H1 (cell line): ENCODE measurements around the gene CDK9. TPM values are rescaled to one million over a fixed set of nuclear protein-coding genes. Genes with fewer than 3 reads are reported as not detected.

Experiments used
- CTCF ChIA-PET: fragments of 300-600 bp; sonication (Branson Sonifier 250); formaldehyde crosslinking; loops from one replicate; lab custom pipeline; 2021; ENCODE audit not compliant: partially characterized antibody; lab: Charles Lee
- POLR2A ChIA-PET: fragments of 300-600 bp; sonication (Branson Sonifier 250); formaldehyde crosslinking; loops from one replicate; lab custom pipeline; 2021; ENCODE audit warnings: inconsistent platforms; ENCODE audit not compliant: partially characterized antibody; lab: Charles Lee
- DNase-seq, 2 experiments: peaks; one replicate each; pipeline versions ENCODE4 v3.0.0 to v3.0.0-alpha.2; 2010 to 2022; ENCODE audit warnings: low spot score in 2 of 2, low read depth in 1 of 2, mixed read lengths in 1 of 2
- FAIRE-seq: peaks from 2 replicates; lab custom pipeline; 2011; peaks lifted over from hg19 to GRCh38; lab: Jason Lieb, UNC
- H2AFZ ChIP-seq: 2 replicates; pipeline ENCODE4 v1.8.1; 2012; ENCODE audit warnings: low read length, inconsistent platforms
- H2AK5ac ChIP-seq: 2 replicates; pipeline ENCODE4 v1.6.1; 2013; ENCODE audit warnings: low read depth, low read length
- H2BK120ac ChIP-seq: replicated peaks from 2 replicates; pipeline ENCODE3; 2013; ENCODE audit warnings: low read depth, low read length, inconsistent platforms
- H2BK12ac ChIP-seq: 2 replicates; pipeline ENCODE4 v1.6.1; 2013; ENCODE audit warnings: low read depth, low read length
- H2BK15ac ChIP-seq: 2 replicates; pipeline ENCODE4 v1.6.1; 2013; ENCODE audit warnings: low read length
- H2BK20ac ChIP-seq: 2 replicates; pipeline ENCODE4 v1.6.1; 2013; ENCODE audit warnings: low read length
- H2BK5ac ChIP-seq: 2 replicates; pipeline ENCODE4 v1.6.1; 2013; ENCODE audit warnings: low read depth, low read length
- H3K14ac ChIP-seq: 2 replicates; pipeline ENCODE4 v1.6.1; 2013; ENCODE audit warnings: inconsistent platforms; ENCODE audit not compliant: insufficient read length
- H3K18ac ChIP-seq: 2 replicates; pipeline ENCODE4 v1.6.1; 2013; ENCODE audit warnings: low read length; ENCODE audit errors: extremely low read depth
- H3K23ac ChIP-seq: 2 replicates; pipeline ENCODE4 v1.6.1; 2013; ENCODE audit warnings: inconsistent platforms; ENCODE audit not compliant: insufficient read length
- H3K23me2 ChIP-seq: 2 replicates; pipeline ENCODE4 v1.6.1; 2013; ENCODE audit warnings: low read depth, low read length
- H3K27ac ChIP-seq: 2 replicates; pipeline ENCODE4 v1.6.1; 2011; ENCODE audit warnings: low read depth, low read length, inconsistent platforms
- H3K27me3 ChIP-seq, 4 experiments: replicated peaks in 1 of 4; 1 replicate in 1 of 4; 2 replicates in 3 of 4; pipeline versions ENCODE4 v1.6.1 to v1.8.1; 2011 to 2013; ENCODE audit warnings: low read length in 3 of 4, mild to moderate bottlenecking in 3 of 4, inconsistent platforms in 2 of 4, mixed read lengths in 2 of 4, moderate library complexity in 1 of 4; ENCODE audit not compliant: control insufficient read depth in 3 of 4, insufficient read depth in 3 of 4; ENCODE audit errors: extremely low read depth in 1 of 4
- H3K36me3 ChIP-seq, 4 experiments: 2 replicates each; pipeline versions ENCODE4 v1.6.1 to v1.8.1; 2011 to 2013; ENCODE audit warnings: mild to moderate bottlenecking in 4 of 4, low read length in 3 of 4, moderate library complexity in 2 of 4, control low read depth in 1 of 4, inconsistent platforms in 1 of 4; ENCODE audit not compliant: insufficient read depth in 4 of 4, control insufficient read depth in 2 of 4
- H3K4ac ChIP-seq: replicated peaks from 2 replicates; pipeline ENCODE3; 2013; ENCODE audit warnings: low read length, low read depth, mixed read lengths, inconsistent platforms; ENCODE audit not compliant: insufficient read length
- H3K4me1 ChIP-seq, 4 experiments: replicated peaks in 1 of 4; 1 replicate in 1 of 4; 2 replicates in 3 of 4; pipeline versions ENCODE4 v1.6.1 to v1.8.1; 2011 to 2013; ENCODE audit warnings: low read length in 3 of 4, inconsistent platforms in 2 of 4, mixed read lengths in 1 of 4; ENCODE audit not compliant: insufficient read depth in 4 of 4, control insufficient read depth in 3 of 4
- H3K4me2 ChIP-seq, 2 experiments: 2 replicates each; pipeline versions ENCODE4 v1.6.1 to v1.8.1; 2011 to 2013; ENCODE audit warnings: low read depth in 2 of 2, low read length in 2 of 2, control low read depth in 1 of 2, inconsistent platforms in 1 of 2, mild to moderate bottlenecking in 1 of 2; ENCODE audit not compliant: insufficient read depth in 1 of 2
- H3K4me3 ChIP-seq, 4 experiments: fragments of 200-600, 300-600 bp in 1 of 4; sonication (generic), shearing (Covaris generic), sonication (Bioruptor Twin) in 1 of 4; 2 replicates each; pipeline versions ENCODE4 v1.5.1 to v1.8.1; 2011 to 2016; ENCODE audit warnings: low read length in 4 of 4, low read depth in 3 of 4, control low read depth in 2 of 4, inconsistent platforms in 2 of 4, mild to moderate bottlenecking in 2 of 4, mixed read lengths in 1 of 4, moderate library complexity in 1 of 4; ENCODE audit not compliant: insufficient read depth in 2 of 4; ENCODE audit errors: extremely low read depth in 1 of 4
- H3K56ac ChIP-seq: replicated peaks from 2 replicates; pipeline ENCODE3; 2013; ENCODE audit warnings: low read depth, mild to moderate bottlenecking, mixed read lengths, low read length, inconsistent platforms; ENCODE audit not compliant: insufficient read length
- H3K79me1 ChIP-seq: 2 replicates; pipeline ENCODE4 v1.6.1; 2013; ENCODE audit warnings: low read depth, low read length, control low read depth
- H3K79me2 ChIP-seq, 2 experiments: 2 replicates each; pipeline versions ENCODE4 v1.6.1 to v1.8.1; 2012 to 2013; ENCODE audit warnings: low read length in 2 of 2, mild to moderate bottlenecking in 2 of 2, inconsistent platforms in 1 of 2; ENCODE audit not compliant: insufficient read depth in 2 of 2, control insufficient read depth in 1 of 2
- H3K9ac ChIP-seq, 4 experiments: replicated peaks in 1 of 4; 1 replicate in 1 of 4; 2 replicates in 3 of 4; pipeline versions ENCODE4 v1.6.1 to v1.8.1; 2011 to 2013; ENCODE audit warnings: low read depth in 3 of 4, low read length in 3 of 4, control low read depth in 2 of 4, mild to moderate bottlenecking in 2 of 4, moderate library complexity in 2 of 4, inconsistent platforms in 1 of 4; ENCODE audit errors: extremely low read depth in 1 of 4
- H3K9me3 ChIP-seq, 2 experiments: 2 replicates each; pipeline versions ENCODE4 v1.6.1 to v1.8.1; 2012 to 2013; ENCODE audit warnings: mild to moderate bottlenecking in 2 of 2, moderate library complexity in 2 of 2, control low read depth in 1 of 2, inconsistent platforms in 1 of 2, low read depth in 1 of 2, low read length in 1 of 2, mixed read lengths in 1 of 2; ENCODE audit not compliant: insufficient read depth in 2 of 2
- H4K20me1 ChIP-seq, 2 experiments: replicated peaks in 1 of 2; 2 replicates each; pipeline versions ENCODE3 to v1.8.1; 2011 to 2013; ENCODE audit warnings: inconsistent platforms in 2 of 2, low read length in 2 of 2, mild to moderate bottlenecking in 1 of 2; ENCODE audit not compliant: insufficient read depth in 2 of 2, control insufficient read depth in 1 of 2
- H4K5ac ChIP-seq: 2 replicates; pipeline ENCODE4 v1.6.1; 2013; ENCODE audit warnings: low read length, low read depth, mixed read lengths, inconsistent platforms; ENCODE audit not compliant: insufficient read length
- H4K8ac ChIP-seq: 2 replicates; pipeline ENCODE4 v1.8.0; 2013; ENCODE audit warnings: mild to moderate bottlenecking, moderate library complexity, low read length, inconsistent platforms; ENCODE audit not compliant: insufficient read depth; ENCODE audit errors: extremely low read depth
- H4K91ac ChIP-seq: replicated peaks from 2 replicates; pipeline ENCODE3; 2013; ENCODE audit warnings: low read length, mixed read lengths, inconsistent platforms; ENCODE audit not compliant: insufficient read length
- CBX5 ChIP-seq: fragments of 300-800, 300-1000 bp; sonication (generic); IDR thresholded peaks from 2 replicates; pipeline ENCODE4 v1.7.1; 2016; ENCODE audit warnings: antibody characterized with exemption, low read length, low read depth
- WGBS, 2 experiments: shearing (Covaris generic) in 1 of 2; methylation state at CpG; one replicate each; pipeline versions ENCODE4 v1.1.6 to v1.1.7; 2013 to 2015; ENCODE audit warnings: low lambda C conversion rate in 2 of 2, mixed read lengths in 2 of 2, inconsistent platforms in 1 of 2, low coverage in 1 of 2, missing lambda C conversion rate in 1 of 2; ENCODE audit not compliant: insufficient replicate concordance in 2 of 2, insufficient coverage in 1 of 2, insufficient read length in 1 of 2; ENCODE audit errors: extremely low coverage in 1 of 2, missing lambda C conversion rate in 1 of 2; 5-methylcytosine and 5-hydroxymethylcytosine counted together
- microRNA-seq, 2 experiments: library from miRNA; unstranded; fragments of <30 nt; microRNA quantifications; one replicate each; pipeline versions ENCODE4 to v1.2.0, GENCODE V29; 2016 to 2020; ENCODE audit warnings: borderline microRNAs expressed in 2 of 2, borderline number of aligned reads in 2 of 2, borderline replicate concordance in 1 of 2
- polyA plus RNA-seq, 7 experiments: library from polyadenylated mRNA; depleted of rRNA in 3 of 7; stranded (reverse) in 5 of 7; unstranded in 2 of 7; fragments of >200 nt in 5 of 7; fragments of 200-250 nt in 2 of 7; gene quantifications; 1 replicate in 5 of 7; 2 replicates in 1 of 7; 4 replicates in 1 of 7; pipeline versions ENCODE4 v1.2.1 to v1.2.3, GENCODE V29; 2011 to 2013; ENCODE audit warnings: missing spikeins in 2 of 7, mixed read lengths in 2 of 7
- small RNA-seq: library from polyadenylated mRNA; stranded (forward); fragments of <200 nt; extraction: miRNeasy Mini kit (QIAGEN cat#:217004); gene quantifications from one replicate; pipeline ENCODE3, GENCODE V24; 2013; ENCODE audit not compliant: insufficient read depth
- total RNA-seq: library from RNA; stranded (reverse); fragmentation: NEBNext Ultra II Directional; extraction: Animal tissue kit (Norgen Biotek cat#: 25700); gene quantifications from 2 replicates; pipeline ENCODE4 v1.2.1, GENCODE V29; 2021

The CDK9 gene
- total and polyA plus RNA-seq, 2 of the 8 experiments (the other 6 are each of a cell fraction or from before 2014, with no cell fraction given): 69.1 to 87.5 TPM

DNA sequence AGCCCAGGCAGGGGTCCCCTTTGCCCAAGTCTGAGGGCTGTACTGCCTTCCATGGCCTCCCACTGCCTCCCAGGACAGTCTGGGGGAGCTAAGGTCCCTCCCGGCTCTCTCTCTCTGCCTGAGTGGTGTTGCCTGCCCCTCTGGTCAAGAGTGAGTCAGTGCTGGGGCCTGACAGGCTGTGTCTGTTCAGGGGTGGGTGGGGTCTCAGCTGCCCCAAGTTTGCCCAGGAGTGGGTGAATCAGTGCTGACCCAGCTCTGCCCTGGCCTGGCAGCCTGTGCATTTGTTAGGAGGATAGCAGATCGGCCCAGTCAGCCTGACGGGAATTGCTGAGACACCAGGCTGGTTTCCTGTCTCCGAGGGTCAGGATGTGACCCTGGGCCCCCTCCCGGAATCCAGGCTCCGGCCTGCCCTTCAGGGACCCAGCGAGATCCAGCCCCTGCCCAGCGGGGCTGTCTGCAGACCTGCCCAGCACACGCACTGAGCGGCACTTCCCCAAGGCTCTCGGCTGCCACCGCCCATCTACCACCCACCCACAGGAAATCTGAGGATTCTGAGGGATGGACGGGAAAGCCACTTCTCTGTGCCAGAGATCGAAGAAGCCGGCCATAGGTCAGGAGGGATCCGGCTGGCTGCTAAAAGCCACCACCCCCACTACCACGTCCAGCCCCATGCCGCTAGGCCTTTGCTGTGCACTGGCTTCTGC, 52.7 kb downstream of the CDK9 start:
- FAIRE-seq: no peak

More for the DNA sequence above, 52.7 kb downstream of the CDK9 start:
- CTCF ChIA-PET: interaction anchor here (0.7 to 7.9 kb wide), 10 partner anchors 14 to 83 kb away, joined by 3 to 51 read pairs (median 6); partner anchors contain the start of gene ENG
- WGBS, 2 experiments: 83% methylated on average over 14 of the region's 18 CpGs; no CpG with 5 or more reads in 1 of the 2 experiments
- no peak overlapping the region for H3K4me3 ChIP-seq
- H3K79me1 ChIP-seq: no peaks in the 10 kb centered on the region
- DNase-seq: no peak
- no peaks in the 10 kb centered on the region; a peak in 1 of 7 replicates for H3K27me3 ChIP-seq
- peaks cover 0 to 4% (median 0%) of the 10 kb centered on the region in 4 experiments; a peak in 2 of 7 replicates for H3K4me1 ChIP-seq
- no peak overlapping the region for H3K56ac ChIP-seq
- no peak overlapping the region for H2AK5ac ChIP-seq
- H2BK5ac ChIP-seq: no peak overlapping the region
- peak overlapping the region; percentile 88 for H4K8ac ChIP-seq
- H2BK12ac ChIP-seq: no peak overlapping the region
- H3K36me3 ChIP-seq: no peaks in the 10 kb centered on the region
- H3K27ac ChIP-seq: no peak overlapping the region
- 0 out of 2 replicates have a peak overlapping the region, but pooled peaks have one; percentile 61 for H2BK15ac ChIP-seq
- H2AFZ ChIP-seq: no peak overlapping the region
- H4K20me1 ChIP-seq: no peaks in the 10 kb centered on the region
- H3K4ac ChIP-seq: no peak overlapping the region
- H3K23ac ChIP-seq: no peak overlapping the region
- no peaks in the 10 kb centered on the region for H3K23me2 ChIP-seq
- no peak overlapping the region for H3K9ac ChIP-seq
- H2BK120ac ChIP-seq: no peak overlapping the region
- no peak overlapping the region; the same call in 1 of the 2 replicates for H3K18ac ChIP-seq
- H3K9me3 ChIP-seq: no peaks in the 10 kb centered on the region
- H4K5ac ChIP-seq: no peak overlapping the region
- no peaks in the 10 kb centered on the region for H3K79me2 ChIP-seq
- no peak overlapping the region for H3K4me2 ChIP-seq
- H4K91ac ChIP-seq: peak overlapping the region; percentile 9
- no peak overlapping the region for H3K14ac ChIP-seq
- no peak overlapping the region for H2BK20ac ChIP-seq
- POLR2A ChIA-PET: interaction anchor here (0.6 to 1.2 kb wide), 3 partner anchors 12 to 136 kb away, joined by 3 to 4 read pairs (median 3); no protein-coding TSS in a partner anchor
- TF ChIP-seq CBX5: no peak

Small RNAs within 50 kb of the gene (microRNA-seq; reads per million reads assigned to microRNA genes)
- gene MIR2861: 0 reads per million in 2 experiments
- 0 reads per million in 2 experiments for gene MIR3960

Small RNAs within 50 kb of the gene (small RNA-seq; reads per million reads assigned to genes)
- not detected for gene RF00019

Other genes with a start within 250 kb of the CDK9 start
- 60.9 and 61.9 TPM in 2 replicates for gene STXBP1, start 173.8 kb upstream of the CDK9 start, total RNA-seq
- 11.5 and 19.4 TPM in 2 replicates for gene STXBP1, start 173.8 kb upstream of the CDK9 start, polyA plus RNA-seq (2011; rRNA removed)
- gene CFAP157, start 79.0 kb upstream of the CDK9 start, total RNA-seq: not detected in 2 replicates
- 0.05 TPM in 1 of 2 replicates, not detected in the other for gene CFAP157, start 79.0 kb upstream of the CDK9 start, polyA plus RNA-seq (2011; rRNA removed)
- gene PTRH1, start 70.4 kb upstream of the CDK9 start, total RNA-seq: 11.1 and 11.2 TPM in 2 replicates
- gene PTRH1, start 70.4 kb upstream of the CDK9 start, polyA plus RNA-seq (2011; rRNA removed): 19.8 and 26.4 TPM in 2 replicates
- not detected in 2 replicates for gene TTC16, start 70.0 kb upstream of the CDK9 start, total RNA-seq
- gene TTC16, start 70.0 kb upstream of the CDK9 start, polyA plus RNA-seq (2011; rRNA removed): 0.03 TPM in 2 replicates
- gene TOR2A, start 50.7 kb upstream of the CDK9 start, total RNA-seq: 18.4 and 18.7 TPM in 2 replicates
- gene TOR2A, start 50.7 kb upstream of the CDK9 start, polyA plus RNA-seq (2011; rRNA removed): 24.9 and 34.2 TPM in 2 replicates
- 6.4 and 7.3 TPM in 2 replicates for gene SH2D3C, start 7.4 kb upstream of the CDK9 start, total RNA-seq
- 8.1 and 12.3 TPM in 2 replicates for gene SH2D3C, start 7.4 kb upstream of the CDK9 start, polyA plus RNA-seq (2011; rRNA removed)
- 62.4 and 63.7 TPM in 2 replicates for gene FPGS, start 16.8 kb downstream of the CDK9 start, total RNA-seq
- gene FPGS, start 16.8 kb downstream of the CDK9 start, polyA plus RNA-seq (2011; rRNA removed): 83.0 and 125 TPM in 2 replicates
- gene ENG, start 68.6 kb downstream of the CDK9 start, total RNA-seq: 4.2 and 4.4 TPM in 2 replicates
- gene ENG, start 68.6 kb downstream of the CDK9 start, polyA plus RNA-seq (2011; rRNA removed): 1.8 and 3.2 TPM in 2 replicates
- 35.9 and 37.9 TPM in 2 replicates for gene AK1, start 91.6 kb downstream of the CDK9 start, total RNA-seq
- gene AK1, start 91.6 kb downstream of the CDK9 start, polyA plus RNA-seq (2011; rRNA removed): 39.2 and 44.1 TPM in 2 replicates
- gene ST6GALNAC6, start 113.6 kb downstream of the CDK9 start, total RNA-seq: 37.7 and 43.7 TPM in 2 replicates
- gene ST6GALNAC6, start 113.6 kb downstream of the CDK9 start, polyA plus RNA-seq (2011; rRNA removed): 64.4 and 72.9 TPM in 2 replicates
- 21.8 and 27.0 TPM in 2 replicates for gene ST6GALNAC4, start 131.0 kb downstream of the CDK9 start, total RNA-seq
- 34.1 and 49.5 TPM in 2 replicates for gene ST6GALNAC4, start 131.0 kb downstream of the CDK9 start, polyA plus RNA-seq (2011; rRNA removed)
- gene PIP5KL1, start 144.7 kb downstream of the CDK9 start, total RNA-seq: 12.2 and 13.4 TPM in 2 replicates
- gene PIP5KL1, start 144.7 kb downstream of the CDK9 start, polyA plus RNA-seq (2011; rRNA removed): 15.4 and 27.4 TPM in 2 replicates
- gene DPM2, start 151.8 kb downstream of the CDK9 start, total RNA-seq: 45.4 and 48.8 TPM in 2 replicates
- 95.4 and 110 TPM in 2 replicates for gene DPM2, start 151.8 kb downstream of the CDK9 start, polyA plus RNA-seq (2011; rRNA removed)
- gene EEIG1, start 195.0 kb downstream of the CDK9 start, total RNA-seq: 50.8 and 51.3 TPM in 2 replicates
- gene EEIG1, start 195.0 kb downstream of the CDK9 start, polyA plus RNA-seq (2011; rRNA removed): 29.8 and 61.0 TPM in 2 replicates